ENCODE measurements around the gene TNFSF8.

Gene TNFSF8

GRCh38 chr9:114900942-114901802 lies 29.2 kb downstream of the TNFSF8 start:
- ATAC-seq: peak; percentile 52; the same call in 2 of the 3 replicates
- TF ChIP-seq ZFP3 (CRISPR knock-in tag; IDR thresholded peaks at IDR 0.05) (no peak), PPARA (CRISPR knock-in tag; IDR thresholded peaks at IDR 0.05; ENCODE audit: borderline replicate concordance) (no peak), TOX (CRISPR knock-in tag; IDR thresholded peaks at IDR 0.05; ENCODE audit: borderline replicate concordance) (no peak), ESRRG (CRISPR knock-in tag; IDR thresholded peaks at IDR 0.05) (no peak), ZNF8 (CRISPR knock-in tag; IDR thresholded peaks at IDR 0.05) (no peak), CREB5 (CRISPR knock-in tag; IDR thresholded peaks at IDR 0.05; ENCODE audit: low read depth) (no peak), ISL1 (CRISPR knock-in tag; IDR thresholded peaks at IDR 0.05) (no peak), BACH2 (CRISPR knock-in tag; IDR thresholded peaks at IDR 0.05; ENCODE audit: borderline replicate concordance) (no peak), PATZ1 (CRISPR knock-in tag; IDR thresholded peaks at IDR 0.05; ENCODE audit: borderline replicate concordance) (no peak)
- TF ChIP-seq, protein P1, sequence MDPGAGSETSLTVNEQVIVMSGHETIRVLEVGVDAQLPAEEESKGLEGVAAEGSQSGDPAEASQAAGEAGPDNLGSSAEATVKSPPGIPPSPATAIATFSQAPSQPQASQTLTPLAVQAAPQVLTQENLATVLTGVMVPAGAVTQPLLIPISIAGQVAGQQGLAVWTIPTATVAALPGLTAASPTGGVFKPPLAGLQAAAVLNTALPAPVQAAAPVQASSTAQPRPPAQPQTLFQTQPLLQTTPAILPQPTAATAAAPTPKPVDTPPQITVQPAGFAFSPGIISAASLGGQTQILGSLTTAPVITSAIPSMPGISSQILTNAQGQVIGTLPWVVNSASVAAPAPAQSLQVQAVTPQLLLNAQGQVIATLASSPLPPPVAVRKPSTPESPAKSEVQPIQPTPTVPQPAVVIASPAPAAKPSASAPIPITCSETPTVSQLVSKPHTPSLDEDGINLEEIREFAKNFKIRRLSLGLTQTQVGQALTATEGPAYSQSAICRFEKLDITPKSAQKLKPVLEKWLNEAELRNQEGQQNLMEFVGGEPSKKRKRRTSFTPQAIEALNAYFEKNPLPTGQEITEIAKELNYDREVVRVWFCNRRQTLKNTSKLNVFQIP (CRISPR knock-in tag; IDR thresholded peaks at IDR 0.05; ENCODE audit: borderline replicate concordance, low read depth): no peak

GRCh38 chr9:114899995-114900394 lies 30.4 kb downstream of the TNFSF8 start:
- no peak for ATAC-seq
- TF ChIP-seq ZNF8 (CRISPR knock-in tag; IDR thresholded peaks at IDR 0.05) (no peak), BACH2 (CRISPR knock-in tag; IDR thresholded peaks at IDR 0.05; ENCODE audit: borderline replicate concordance) (no peak), ZC3H10 (CRISPR knock-in tag; IDR thresholded peaks at IDR 0.05) (no peak), TCF4 (CRISPR knock-in tag; IDR thresholded peaks at IDR 0.05; ENCODE audit: borderline replicate concordance) (no peak), ZFP3 (CRISPR knock-in tag; IDR thresholded peaks at IDR 0.05) (no peak), ESRRG (CRISPR knock-in tag; IDR thresholded peaks at IDR 0.05) (no peak), OSR1 (CRISPR knock-in tag; IDR thresholded peaks at IDR 0.05) (no peak), CREB5 (CRISPR knock-in tag; IDR thresholded peaks at IDR 0.05; ENCODE audit: low read depth) (no peak), ISL1 (CRISPR knock-in tag; IDR thresholded peaks at IDR 0.05) (no peak), ZNF565 (CRISPR knock-in tag; conservative IDR thresholded peaks at IDR 0.05; ENCODE audit: low read depth) (no peak), TOX (CRISPR knock-in tag; IDR thresholded peaks at IDR 0.05; ENCODE audit: borderline replicate concordance) (no peak), PATZ1 (CRISPR knock-in tag; IDR thresholded peaks at IDR 0.05; ENCODE audit: borderline replicate concordance) (no peak), CSDC2 (CRISPR knock-in tag; IDR thresholded peaks at IDR 0.05) (no peak), RARB (CRISPR knock-in tag; IDR thresholded peaks at IDR 0.05) (no peak), GLIS3 (CRISPR knock-in tag; IDR thresholded peaks at IDR 0.05) (no peak)
- TF ChIP-seq, protein P2, sequence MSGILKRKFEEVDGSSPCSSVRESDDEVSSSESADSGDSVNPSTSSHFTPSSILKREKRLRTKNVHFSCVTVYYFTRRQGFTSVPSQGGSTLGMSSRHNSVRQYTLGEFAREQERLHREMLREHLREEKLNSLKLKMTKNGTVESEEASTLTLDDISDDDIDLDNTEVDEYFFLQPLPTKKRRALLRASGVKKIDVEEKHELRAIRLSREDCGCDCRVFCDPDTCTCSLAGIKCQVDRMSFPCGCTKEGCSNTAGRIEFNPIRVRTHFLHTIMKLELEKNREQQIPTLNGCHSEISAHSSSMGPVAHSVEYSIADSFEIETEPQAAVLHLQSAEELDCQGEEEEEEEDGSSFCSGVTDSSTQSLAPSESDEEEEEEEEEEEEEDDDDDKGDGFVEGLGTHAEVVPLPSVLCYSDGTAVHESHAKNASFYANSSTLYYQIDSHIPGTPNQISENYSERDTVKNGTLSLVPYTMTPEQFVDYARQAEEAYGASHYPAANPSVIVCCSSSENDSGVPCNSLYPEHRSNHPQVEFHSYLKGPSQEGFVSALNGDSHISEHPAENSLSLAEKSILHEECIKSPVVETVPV (CRISPR knock-in tag; IDR thresholded peaks at IDR 0.05): no peak
- TF ChIP-seq, protein P3, sequence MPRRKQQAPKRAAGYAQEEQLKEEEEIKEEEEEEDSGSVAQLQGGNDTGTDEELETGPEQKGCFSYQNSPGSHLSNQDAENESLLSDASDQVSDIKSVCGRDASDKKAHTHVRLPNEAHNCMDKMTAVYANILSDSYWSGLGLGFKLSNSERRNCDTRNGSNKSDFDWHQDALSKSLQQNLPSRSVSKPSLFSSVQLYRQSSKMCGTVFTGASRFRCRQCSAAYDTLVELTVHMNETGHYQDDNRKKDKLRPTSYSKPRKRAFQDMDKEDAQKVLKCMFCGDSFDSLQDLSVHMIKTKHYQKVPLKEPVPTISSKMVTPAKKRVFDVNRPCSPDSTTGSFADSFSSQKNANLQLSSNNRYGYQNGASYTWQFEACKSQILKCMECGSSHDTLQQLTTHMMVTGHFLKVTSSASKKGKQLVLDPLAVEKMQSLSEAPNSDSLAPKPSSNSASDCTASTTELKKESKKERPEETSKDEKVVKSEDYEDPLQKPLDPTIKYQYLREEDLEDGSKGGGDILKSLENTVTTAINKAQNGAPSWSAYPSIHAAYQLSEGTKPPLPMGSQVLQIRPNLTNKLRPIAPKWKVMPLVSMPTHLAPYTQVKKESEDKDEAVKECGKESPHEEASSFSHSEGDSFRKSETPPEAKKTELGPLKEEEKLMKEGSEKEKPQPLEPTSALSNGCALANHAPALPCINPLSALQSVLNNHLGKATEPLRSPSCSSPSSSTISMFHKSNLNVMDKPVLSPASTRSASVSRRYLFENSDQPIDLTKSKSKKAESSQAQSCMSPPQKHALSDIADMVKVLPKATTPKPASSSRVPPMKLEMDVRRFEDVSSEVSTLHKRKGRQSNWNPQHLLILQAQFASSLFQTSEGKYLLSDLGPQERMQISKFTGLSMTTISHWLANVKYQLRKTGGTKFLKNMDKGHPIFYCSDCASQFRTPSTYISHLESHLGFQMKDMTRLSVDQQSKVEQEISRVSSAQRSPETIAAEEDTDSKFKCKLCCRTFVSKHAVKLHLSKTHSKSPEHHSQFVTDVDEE (CRISPR knock-in tag; IDR thresholded peaks at IDR 0.05): no peak
